Endothelial cell of umbilical vein (primary cell): ENCODE data around the gene UBTD1. TPM values are rescaled to one million over a fixed set of nuclear protein-coding genes. Genes with fewer than 3 reads are reported as not detected.

Experiments used
- BruUV-seq: library from RNA; stranded (reverse); fragments of 400-500 nt; replicated peaks from 2 replicates; lab custom pipeline; 2021; lab: Mats Ljungman, UMichigan
- CTCF ChIA-PET: fragments of 300-600, 350-600 bp; sonication (Branson Sonifier 250); formaldehyde crosslinking; loops from one replicate; lab custom pipeline; 2021; ENCODE audit warnings: antibody characterized with exemption, inconsistent platforms; lab: Charles Lee
- POLR2A ChIA-PET: fragments of 300-600, 350-600 bp; sonication (Branson Sonifier 250); formaldehyde crosslinking; loops from one replicate; lab custom pipeline; 2021; ENCODE audit warnings: antibody characterized with exemption, inconsistent platforms; lab: Charles Lee
- DNase-seq: peaks from one replicate; pipeline ENCODE4 v3.0.0-alpha.2; 2011; ENCODE audit warnings: low read depth, low spot score
- FAIRE-seq: peaks from 2 replicates; lab custom pipeline; 2011; peaks lifted over from hg19 to GRCh38; lab: Jason Lieb, UNC
- H2AFZ ChIP-seq: 2 replicates; pipeline ENCODE4 v1.6.0; 2012; ENCODE audit warnings: low read depth, low read length, control low read depth, inconsistent platforms
- H3K27ac ChIP-seq: 2 replicates; pipeline ENCODE4 v1.5.1; 2011; ENCODE audit warnings: low read depth, mild to moderate bottlenecking, control low read depth, low read length, moderate library complexity; ENCODE audit not compliant: insufficient read depth
- H3K27me3 ChIP-seq, 2 experiments: 2 replicates each; pipeline versions ENCODE4 v1.6.0 to v1.6.1; 2011; ENCODE audit warnings: low read length in 2 of 2, mixed read lengths in 1 of 2; ENCODE audit not compliant: control insufficient read depth in 2 of 2, insufficient read depth in 2 of 2
- H3K36me3 ChIP-seq, 2 experiments: 2 replicates in 1 of 2; 3 replicates in 1 of 2; pipeline ENCODE4 v1.5.1; 2011; ENCODE audit warnings: low read length in 2 of 2, mild to moderate bottlenecking in 1 of 2, moderate library complexity in 1 of 2; ENCODE audit not compliant: control insufficient read depth in 2 of 2, insufficient read depth in 2 of 2; ENCODE audit errors: extremely low read depth in 1 of 2
- H3K4me1 ChIP-seq: 3 replicates; pipeline ENCODE4 v1.5.1; 2011; ENCODE audit warnings: mild to moderate bottlenecking, low read length; ENCODE audit not compliant: control insufficient read depth, insufficient read depth; ENCODE audit errors: extremely low read depth
- H3K4me2 ChIP-seq: 2 replicates; pipeline ENCODE4 v1.6.1; 2011; ENCODE audit warnings: low read length, control low read depth, mixed read lengths; ENCODE audit not compliant: insufficient read depth
- H3K4me3 ChIP-seq, 3 experiments: fragments of 200-600 bp in 1 of 3; sonication (generic), shearing (Covaris generic) in 1 of 3; replicated peaks in 1 of 3; 2 replicates each; pipeline ENCODE4 v1.5.1; 2011 to 2016; ENCODE audit warnings: control low read depth in 3 of 3, low read length in 3 of 3, mild to moderate bottlenecking in 2 of 3, inconsistent platforms in 1 of 3, low read depth in 1 of 3, moderate library complexity in 1 of 3; ENCODE audit not compliant: insufficient read depth in 1 of 3
- H3K79me2 ChIP-seq: 2 replicates; pipeline ENCODE4 v1.6.0; 2012; ENCODE audit warnings: low read length, inconsistent platforms; ENCODE audit not compliant: control insufficient read depth, insufficient read depth
- H3K9ac ChIP-seq: replicated peaks from 2 replicates; pipeline ENCODE3; 2011; ENCODE audit warnings: low read length, control low read depth; ENCODE audit not compliant: insufficient read depth; ENCODE audit errors: extremely low read depth
- H3K9me1 ChIP-seq: replicated peaks from 3 replicates; pipeline ENCODE4 v1.6.0; 2011; ENCODE audit warnings: mild to moderate bottlenecking, low read length; ENCODE audit not compliant: control insufficient read depth, insufficient read depth; ENCODE audit errors: extremely low read depth
- H3K9me3 ChIP-seq: replicated peaks from 2 replicates; pipeline ENCODE4 v1.5.1; 2012; ENCODE audit warnings: low read length, inconsistent platforms; ENCODE audit not compliant: control insufficient read depth, insufficient read depth
- H4K20me1 ChIP-seq: replicated peaks from 2 replicates; pipeline ENCODE3; 2011; ENCODE audit warnings: mild to moderate bottlenecking, low read length; ENCODE audit not compliant: control insufficient read depth, insufficient read depth; ENCODE audit errors: extremely low read depth
- CTCF ChIP-seq, 2 donors: IDR thresholded peaks; 1 replicate in 1 of 2; 2 replicates in 1 of 2; pipeline ENCODE4 v1.5.1; 2011; ENCODE audit warnings: low read length in 2 of 2, mild to moderate bottlenecking in 2 of 2, moderate library complexity in 2 of 2, control low read depth in 1 of 2, inconsistent platforms in 1 of 2, low read depth in 1 of 2; ENCODE audit not compliant: insufficient read depth in 1 of 2; ENCODE audit errors: extremely low read depth in 1 of 2
- EZH2 ChIP-seq: IDR thresholded peaks from 2 replicates; pipeline ENCODE4 v1.6.1; 2012; ENCODE audit warnings: borderline replicate concordance, low read depth, mild to moderate bottlenecking, moderate library complexity, low read length, inconsistent platforms; ENCODE audit not compliant: severe bottlenecking
- FOS ChIP-seq: IDR thresholded peaks from 2 replicates; pipeline ENCODE4 v1.6.1; 2011; ENCODE audit warnings: mild to moderate bottlenecking, low read length, moderate library complexity, borderline replicate concordance; ENCODE audit not compliant: insufficient read depth
- GATA2 ChIP-seq: IDR thresholded peaks from 2 replicates; pipeline ENCODE4 v1.7.0; 2011; ENCODE audit warnings: low read depth, mild to moderate bottlenecking, moderate library complexity, mixed read lengths, low read length; ENCODE audit not compliant: insufficient read length, insufficient read depth
- JUN ChIP-seq: IDR thresholded peaks from 2 replicates; pipeline ENCODE4 v1.6.1; 2011; ENCODE audit warnings: borderline replicate concordance, low read depth; ENCODE audit not compliant: insufficient read length, insufficient read depth
- MAX ChIP-seq: IDR thresholded peaks from 2 replicates; pipeline ENCODE4 v1.6.1; 2011; ENCODE audit not compliant: insufficient read depth, insufficient read length
- MYC ChIP-seq: IDR thresholded peaks from one replicate; pipeline ENCODE4 v1.6.1; 2011; ENCODE audit warnings: mild to moderate bottlenecking, low read depth, low read length
- POLR2A ChIP-seq: IDR thresholded peaks from 2 replicates; pipeline ENCODE4 v1.6.1; 2012; ENCODE audit warnings: low read depth, mild to moderate bottlenecking, control low read depth, low read length
- POLR2AphosphoS5 ChIP-seq: IDR thresholded peaks from 2 replicates; pipeline ENCODE4 v1.6.1; 2012; ENCODE audit warnings: low read depth, mild to moderate bottlenecking, control low read depth, low read length, moderate library complexity; ENCODE audit not compliant: insufficient read depth
- dilution Hi-C: fragments of 300-500 bp; cut with MboI; formaldehyde crosslinking; loops from one replicate; pipeline ENCODE4 v1.15.0; 2019; ENCODE audit warnings: low sequenced_read_pairs; ENCODE audit not compliant: extremely low pct_ligation_motif_present
- intact Hi-C: fragments of 100-400 bp; cut with micrococcal nuclease; formaldehyde crosslinking; loops from one replicate; pipeline ENCODE4 v1.10.0; 2022
- polyA plus RNA-seq, 4 experiments: library from polyadenylated mRNA; depleted of rRNA in 3 of 4; stranded (reverse) in 3 of 4; unstranded in 1 of 4; fragments of >200 nt; gene quantifications; 2 replicates each; pipeline versions ENCODE4 v1.2.1 to v1.2.3, GENCODE V29; 2011 to 2012; ENCODE audit warnings: missing spikeins in 1 of 4
- total RNA-seq: library from RNA; stranded (reverse); gene quantifications from 2 replicates; pipeline ENCODE4 v1.2.3, GENCODE V29; 2021

UBTD1 gene
- total and polyA plus RNA-seq, 2 donors (not counting 3 experiments of a cell fraction or from before 2014, with no cell fraction given), result 42.6 to 63.7 TPM

- BruUV-seq, result no TSS peak
- H3K79me2 ChIP-seq, result no peaks in the 10 kb centered on the region
- FAIRE-seq, result no peak
- peaks cover under 1 to 35% of the 10 kb centered on the region in 2 experiments for H3K36me3 ChIP-seq
- H3K4me3 ChIP-seq, result no peak overlapping the region
- no peaks in the 10 kb centered on the region for H3K27me3 ChIP-seq
- intact Hi-C loops (loop anchor here (2.0 kb wide), 1 partner anchor 158 kb away; no protein-coding TSS in a partner anchor), dilution Hi-C loops (no loop called here)
- H3K9me3 ChIP-seq, result no peaks in the 10 kb centered on the region
- TF ChIP-seq MYC (no peak), JUN (no peak), FOS (no peak), MAX (no peak), EZH2 (no peak), POLR2AphosphoS5 (no peak)
- POLR2A ChIA-PET, result interaction anchor here (1.0 kb wide), 1 partner anchor 39 kb away, joined by 3 read pairs; no protein-coding TSS in a partner anchor
- H3K4me1 ChIP-seq, result peaks cover 14% of the 10 kb centered on the region
- DNase-seq, result no peak
- H3K9me1 ChIP-seq, result no peaks in the 10 kb centered on the region
- H2AFZ ChIP-seq, result no peak overlapping the region
- no peaks in the 10 kb centered on the region for H4K20me1 ChIP-seq
- H3K9ac ChIP-seq, result no peak overlapping the region
- no peak overlapping the region for H3K27ac ChIP-seq
- CTCF ChIA-PET, result interaction anchor here (0.9 to 8.2 kb wide), 19 partner anchors 11 to 111 kb away, joined by 3 to 304 read pairs (median 7); partner anchors contain the start of genes C10orf62, HOGA1 and MORN4
- no peak overlapping the region for H3K4me2 ChIP-seq
These were observed 74.3 kb downstream of the UBTD1 start for GRCh38 chr10:97573021-97573420.

GRCh38 chr10:97573672-97574071 lies 74.9 kb downstream of the UBTD1 start:
- dilution Hi-C loops, result no loop called here
- Histone ChIP-seq H3K9me1 (no peaks in the 10 kb centered on the region), H3K27me3 (no peaks in the 10 kb centered on the region), H3K9ac (no peak overlapping the region), H3K4me3 (no peak overlapping the region), H3K9me3 (no peaks in the 10 kb centered on the region), H3K79me2 (no peaks in the 10 kb centered on the region), H3K36me3 (peaks cover 0 to 31% of the 10 kb centered on the region in 2 experiments), H4K20me1 (no peaks in the 10 kb centered on the region), H2AFZ (no peak overlapping the region), H3K4me2 (no peak overlapping the region), H3K27ac (no peak overlapping the region), H3K4me1 (peaks cover 14% of the 10 kb centered on the region)
- FAIRE-seq (no peak), DNase-seq (no peak)
- CTCF ChIA-PET, result interaction anchor here (1.4 to 8.2 kb wide), 4 partner anchors 8 to 40 kb away, joined by 4 to 304 read pairs (median 12); no protein-coding TSS in a partner anchor
- TF ChIP-seq GATA2 (no peak), MYC (no peak), POLR2AphosphoS5 (no peak), FOS (no peak), EZH2 (no peak), POLR2A (no peak), JUN (no peak), CTCF (IDR thresholded peaks at IDR 0.05; ENCODE audit: extremely low read depth in 1 of 2, insufficient read depth in 1 of 2, low read depth in 1 of 2, low read length in 2 of 2) (no peak), MAX (no peak)
- POLR2A ChIA-PET, result interaction anchor here (0.7 kb wide), 1 partner anchor 23 kb away, joined by 3 read pairs; no protein-coding TSS in a partner anchor
- no TSS peak for BruUV-seq
- intact Hi-C loops, result loop anchor here (1.0 to 2.0 kb wide), 3 partner anchors 23 to 157 kb away; no protein-coding TSS in a partner anchor
